Neuronal stem cell (in vitro differentiated cells): ENCODE measurements around the gene PRKAG1.

Experiments
- DNase-seq: peaks from one replicate; pipeline ENCODE4 v3.0.0-alpha.2; 2013; ENCODE audit warnings: low spot score
- H2AFZ ChIP-seq: one replicate; pipeline ENCODE4 v1.6.1; 2013; ENCODE audit warnings: mild to moderate bottlenecking, low read length, inconsistent platforms
- H2AK5ac ChIP-seq: 2 replicates; pipeline ENCODE4 v1.6.1; 2013; ENCODE audit warnings: low read depth, mild to moderate bottlenecking, inconsistent platforms, low read length, moderate library complexity, mixed read lengths
- H2BK120ac ChIP-seq: 2 replicates; pipeline ENCODE4 v1.6.1; 2013; ENCODE audit warnings: low read depth, mild to moderate bottlenecking, inconsistent platforms, low read length, moderate library complexity, mixed read lengths
- H2BK12ac ChIP-seq: one replicate; pipeline ENCODE4 v1.6.1; 2013; ENCODE audit warnings: low read length, inconsistent platforms
- H2BK15ac ChIP-seq: 2 replicates; pipeline ENCODE4 v1.6.1; 2013; ENCODE audit warnings: mild to moderate bottlenecking, low read length, inconsistent platforms, mixed read lengths
- H2BK5ac ChIP-seq: one replicate; pipeline ENCODE4 v1.6.1; 2013; ENCODE audit warnings: inconsistent platforms, mild to moderate bottlenecking, low read length, moderate library complexity
- H3K14ac ChIP-seq: one replicate; pipeline ENCODE4 v1.6.1; 2013; ENCODE audit warnings: low read length, inconsistent platforms
- H3K18ac ChIP-seq: 2 replicates; pipeline ENCODE4 v1.6.1; 2013; ENCODE audit warnings: low read length, inconsistent platforms
- H3K23ac ChIP-seq: 2 replicates; pipeline ENCODE4 v1.6.1; 2013; ENCODE audit warnings: low read depth, mild to moderate bottlenecking, mixed read lengths, low read length, inconsistent platforms; ENCODE audit not compliant: poor library complexity
- H3K27ac ChIP-seq: replicated peaks from 3 replicates; pipeline ENCODE4 v1.5.1; 2013; ENCODE audit warnings: low read length, inconsistent platforms
- H3K27me3 ChIP-seq, 3 experiments: 2 replicates each; pipeline ENCODE4 v1.6.1; 2013; ENCODE audit warnings: low read length in 3 of 3, mild to moderate bottlenecking in 2 of 3, inconsistent platforms in 1 of 3, low read depth in 1 of 3, mixed read lengths in 1 of 3, moderate library complexity in 1 of 3; ENCODE audit not compliant: control insufficient read depth in 3 of 3, insufficient read depth in 3 of 3
- H3K36me3 ChIP-seq, 2 donors: replicated peaks in 1 of 2; 2 replicates each; pipeline ENCODE4 v1.6.1; 2013; ENCODE audit warnings: low read length in 2 of 2; ENCODE audit not compliant: control insufficient read depth in 2 of 2, insufficient read depth in 2 of 2
- H3K4ac ChIP-seq: 2 replicates; pipeline ENCODE4 v1.6.1; 2013; ENCODE audit warnings: inconsistent platforms, mild to moderate bottlenecking, low read length, moderate library complexity
- H3K4me1 ChIP-seq, 2 donors: 1 replicate in 1 of 2; 2 replicates in 1 of 2; pipeline ENCODE4 v1.6.1; 2013; ENCODE audit warnings: low read length in 2 of 2, low read depth in 1 of 2; ENCODE audit not compliant: control insufficient read depth in 2 of 2, insufficient read depth in 1 of 2
- H3K4me2 ChIP-seq: one replicate; pipeline ENCODE4 v1.6.1; 2013; ENCODE audit warnings: mild to moderate bottlenecking, low read length, inconsistent platforms; ENCODE audit not compliant: insufficient read depth, poor library complexity, severe bottlenecking
- H3K4me3 ChIP-seq, 2 donors: 2 replicates each; pipeline ENCODE4 v1.5.1; 2013; ENCODE audit warnings: low read length in 2 of 2, mild to moderate bottlenecking in 2 of 2, inconsistent platforms in 1 of 2, moderate library complexity in 1 of 2
- H3K79me1 ChIP-seq: one replicate; pipeline ENCODE4 v1.6.1; 2013; ENCODE audit warnings: low read depth, mild to moderate bottlenecking, inconsistent platforms, low read length, moderate library complexity
- H3K9ac ChIP-seq: one replicate; pipeline ENCODE4 v1.6.1; 2013; ENCODE audit warnings: mild to moderate bottlenecking, low read depth, low read length, inconsistent platforms; ENCODE audit not compliant: poor library complexity
- H3K9me3 ChIP-seq, 2 donors: replicated peaks in 1 of 2; 2 replicates each; pipeline versions ENCODE3 to v1.6.1; 2013; ENCODE audit warnings: low read length in 2 of 2, mild to moderate bottlenecking in 2 of 2, inconsistent platforms in 1 of 2, low read depth in 1 of 2, mixed read lengths in 1 of 2, moderate library complexity in 1 of 2; ENCODE audit not compliant: control insufficient read depth in 2 of 2, insufficient read depth in 1 of 2
- H4K8ac ChIP-seq: one replicate; pipeline ENCODE4 v1.6.1; 2013; ENCODE audit warnings: low read depth, mild to moderate bottlenecking, inconsistent platforms, low read length, moderate library complexity
- H4K91ac ChIP-seq: one replicate; pipeline ENCODE4 v1.6.1; 2013; ENCODE audit warnings: low read length, low read depth, mild to moderate bottlenecking, inconsistent platforms; ENCODE audit not compliant: poor library complexity
- WGBS, 2 donors: extraction: QIAGEN DNeasy Blood & Tissue Kit; methylation state at CpG; one replicate each; pipeline ENCODE4 v1.1.7; 2013; ENCODE audit warnings: missing lambda C conversion rate in 2 of 2, mixed read lengths in 1 of 2; ENCODE audit not compliant: insufficient read length in 2 of 2, insufficient replicate concordance in 1 of 2; ENCODE audit errors: extremely low coverage in 2 of 2; 5-methylcytosine and 5-hydroxymethylcytosine counted together

PRKAG1 gene

DNA sequence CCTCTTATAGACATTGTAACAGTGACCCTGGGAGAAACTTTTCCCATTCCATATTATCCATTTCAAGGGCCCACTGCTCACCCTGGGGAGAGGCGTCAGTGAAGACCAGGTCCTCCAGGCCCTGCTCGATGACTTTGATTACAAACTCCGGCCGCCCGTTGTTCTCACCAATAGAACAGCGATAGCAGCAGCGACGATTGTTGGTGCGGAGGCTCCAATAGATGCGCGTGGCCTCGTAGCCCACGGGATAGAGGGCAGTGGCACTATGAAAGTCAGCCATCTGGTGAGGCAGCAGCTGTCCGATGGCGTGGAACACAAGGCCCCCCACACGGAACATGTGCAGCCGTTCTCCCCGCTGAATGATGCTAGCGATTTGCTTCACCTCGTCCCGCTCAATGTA lies 7.5 kb upstream of the PRKAG1 start:
- no peak overlapping the region for H2AK5ac ChIP-seq
- H2BK5ac ChIP-seq = no peak overlapping the region
- H3K14ac ChIP-seq = no peak overlapping the region
- H3K4me2 ChIP-seq = no peak overlapping the region
- H3K79me1 ChIP-seq = peaks cover 4% of the 10 kb centered on the region
- no CpG with 5 or more reads among the region's 21 CpGs for WGBS, 2 donors
- H4K8ac ChIP-seq = no peak overlapping the region
- H3K18ac ChIP-seq = no peak overlapping the region
- H3K9ac ChIP-seq = no peak overlapping the region
- no peak overlapping the region for H2BK120ac ChIP-seq
- H3K4ac ChIP-seq = no peak overlapping the region
- no peak overlapping the region for H2BK15ac ChIP-seq
- no peaks in the 10 kb centered on the region for H3K4me1 ChIP-seq
- peak overlapping the region in 1 of 2 donors; percentile 5 for H3K4me3 ChIP-seq
- no peak overlapping the region for H3K27ac ChIP-seq
- no peak overlapping the region for H2AFZ ChIP-seq
- H3K9me3 ChIP-seq = peaks cover 0 to 2% of the 10 kb centered on the region in 2 donors
- no peaks in the 10 kb centered on the region for H3K27me3 ChIP-seq
- DNase-seq = no peak
- peaks cover 76 to 99% of the 10 kb centered on the region in 2 donors for H3K36me3 ChIP-seq
- H4K91ac ChIP-seq = no peak overlapping the region
- no peak overlapping the region for H3K23ac ChIP-seq
- no peak overlapping the region for H2BK12ac ChIP-seq

DNA sequence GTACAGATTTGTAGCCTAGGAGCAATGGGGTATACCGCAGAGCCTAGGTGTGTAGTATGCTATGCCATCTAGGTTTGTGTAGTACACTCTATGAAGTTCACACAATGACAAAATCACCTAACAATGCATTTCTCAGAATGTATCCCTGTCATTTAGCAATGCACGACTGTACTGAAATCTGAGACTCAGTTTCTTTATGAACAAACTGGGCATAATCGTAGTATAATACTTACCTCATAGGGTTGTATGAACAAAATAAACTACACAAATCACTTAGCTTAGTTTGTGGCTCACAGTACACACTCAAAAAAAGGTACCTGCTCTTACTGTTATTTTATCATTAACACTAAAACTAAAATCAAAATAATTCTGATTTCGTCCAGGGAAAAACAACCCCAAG lies 6.9 kb upstream of the PRKAG1 start:
- Histone ChIP-seq H3K18ac (no peak overlapping the region), H3K36me3 (peaks cover 69 to 99% of the 10 kb centered on the region in 2 donors), H3K27ac (no peak overlapping the region), H2BK5ac (no peak overlapping the region), H3K79me1 (peaks cover 4% of the 10 kb centered on the region), H2BK15ac (no peak overlapping the region), H3K4me3 (no peak overlapping the region), H3K14ac (no peak overlapping the region), H3K9ac (no peak overlapping the region), H3K4ac (no peak overlapping the region), H4K91ac (no peak overlapping the region), H2BK120ac (no peak overlapping the region), H3K4me1 (no peaks in the 10 kb centered on the region), H4K8ac (no peak overlapping the region), H3K4me2 (no peak overlapping the region), H3K27me3 (no peaks in the 10 kb centered on the region), H3K9me3 (peaks cover 0 to 2% of the 10 kb centered on the region in 2 donors), H2AFZ (no peak overlapping the region), H3K23ac (no peak overlapping the region), H2AK5ac (no peak overlapping the region), H2BK12ac (no peak overlapping the region)
- no CpG with 5 or more reads among the region's 4 CpGs for WGBS, 2 donors
- no peak for DNase-seq

DNA sequence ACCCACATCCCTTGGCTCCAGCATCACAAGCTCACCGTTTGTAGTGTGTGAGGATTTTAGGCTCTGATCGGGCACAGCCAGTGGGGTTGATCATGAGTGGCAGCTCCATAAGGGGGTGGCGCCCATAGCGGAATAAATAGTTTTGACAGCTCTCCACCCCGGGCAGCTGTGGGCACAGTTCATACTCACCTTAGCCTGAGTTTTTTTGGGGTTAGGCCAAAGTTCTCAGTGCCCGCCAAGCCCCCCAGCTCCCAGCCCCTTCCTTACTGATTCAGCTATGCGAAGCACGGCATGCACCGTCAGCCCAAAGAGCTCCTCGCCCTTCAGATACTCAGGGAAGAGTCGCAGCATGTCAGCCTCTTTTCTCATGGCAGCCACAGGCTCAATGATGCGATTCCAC lies 6.0 kb upstream of the PRKAG1 start:
- Histone ChIP-seq H3K27me3 (no peaks in the 10 kb centered on the region), H3K4me3 (no peak overlapping the region), H3K9me3 (peaks cover 0 to 2% of the 10 kb centered on the region in 2 donors), H3K18ac (no peak overlapping the region), H2BK120ac (no peak overlapping the region), H3K79me1 (peaks cover 1% of the 10 kb centered on the region), H3K27ac (no peak overlapping the region), H2BK15ac (no peak overlapping the region), H3K4me2 (no peak overlapping the region), H3K36me3 (peaks cover 64 to 92% of the 10 kb centered on the region in 2 donors), H3K23ac (no peak overlapping the region), H2AK5ac (no peak overlapping the region), H2BK12ac (no peak overlapping the region), H3K4me1 (peaks cover 0 to under 1% of the 10 kb centered on the region in 2 donors), H4K8ac (no peak overlapping the region), H2AFZ (no peak overlapping the region), H3K9ac (no peak overlapping the region), H4K91ac (no peak overlapping the region), H3K4ac (no peak overlapping the region), H3K14ac (no peak overlapping the region), H2BK5ac (no peak overlapping the region)
- no CpG with 5 or more reads among the region's 12 CpGs for WGBS, 2 donors
- no peak for DNase-seq

DNA sequence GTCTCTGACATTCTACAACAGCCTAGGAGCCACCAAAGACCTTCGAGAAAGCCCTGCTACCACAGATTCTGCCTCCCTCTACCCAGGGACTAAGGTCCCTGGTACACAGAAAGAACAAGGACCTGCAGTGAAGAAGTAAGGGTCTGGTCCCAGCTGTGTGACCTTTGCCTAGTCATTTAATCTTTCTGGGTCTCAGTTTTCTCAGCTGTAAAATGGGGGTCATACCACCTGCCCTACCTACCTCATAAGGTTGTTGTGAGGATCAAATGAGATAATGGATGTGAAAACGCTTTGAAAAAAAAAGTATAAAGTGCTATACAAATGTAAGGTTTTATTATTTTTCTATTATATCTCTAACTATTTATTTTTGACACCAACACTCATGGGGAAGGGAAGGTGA lies 5.2 kb upstream of the PRKAG1 start:
- Histone ChIP-seq H3K18ac (no peak overlapping the region), H3K4me3 (no peak overlapping the region), H3K4ac (no peak overlapping the region), H3K27ac (no peak overlapping the region), H2BK15ac (no peak overlapping the region), H3K14ac (no peak overlapping the region), H3K4me1 (peaks cover 0 to 3% of the 10 kb centered on the region in 2 donors), H2BK120ac (no peak overlapping the region), H3K23ac (no peak overlapping the region), H3K36me3 (peaks cover 58 to 87% of the 10 kb centered on the region in 2 donors), H2BK5ac (no peak overlapping the region), H3K9me3 (peaks cover 0 to 2% of the 10 kb centered on the region in 2 donors), H2BK12ac (no peak overlapping the region), H2AFZ (no peak overlapping the region), H3K9ac (no peak overlapping the region), H4K91ac (no peak overlapping the region), H3K27me3 (no peaks in the 10 kb centered on the region), H2AK5ac (no peak overlapping the region), H4K8ac (no peak overlapping the region), H3K4me2 (no peak overlapping the region), H3K79me1 (peaks cover 1% of the 10 kb centered on the region)
- no CpG with 5 or more reads among the region's 2 CpGs for WGBS, 2 donors
- DNase-seq = no peak
